ENCODE results near the gene CACNA1F.
"Not testable (repeated sequence)": the region's sequence is repeated elsewhere in the genome, so short reads cannot be mapped to it uniquely, and the experiment has no call there.

The CACNA1F gene

DNA sequence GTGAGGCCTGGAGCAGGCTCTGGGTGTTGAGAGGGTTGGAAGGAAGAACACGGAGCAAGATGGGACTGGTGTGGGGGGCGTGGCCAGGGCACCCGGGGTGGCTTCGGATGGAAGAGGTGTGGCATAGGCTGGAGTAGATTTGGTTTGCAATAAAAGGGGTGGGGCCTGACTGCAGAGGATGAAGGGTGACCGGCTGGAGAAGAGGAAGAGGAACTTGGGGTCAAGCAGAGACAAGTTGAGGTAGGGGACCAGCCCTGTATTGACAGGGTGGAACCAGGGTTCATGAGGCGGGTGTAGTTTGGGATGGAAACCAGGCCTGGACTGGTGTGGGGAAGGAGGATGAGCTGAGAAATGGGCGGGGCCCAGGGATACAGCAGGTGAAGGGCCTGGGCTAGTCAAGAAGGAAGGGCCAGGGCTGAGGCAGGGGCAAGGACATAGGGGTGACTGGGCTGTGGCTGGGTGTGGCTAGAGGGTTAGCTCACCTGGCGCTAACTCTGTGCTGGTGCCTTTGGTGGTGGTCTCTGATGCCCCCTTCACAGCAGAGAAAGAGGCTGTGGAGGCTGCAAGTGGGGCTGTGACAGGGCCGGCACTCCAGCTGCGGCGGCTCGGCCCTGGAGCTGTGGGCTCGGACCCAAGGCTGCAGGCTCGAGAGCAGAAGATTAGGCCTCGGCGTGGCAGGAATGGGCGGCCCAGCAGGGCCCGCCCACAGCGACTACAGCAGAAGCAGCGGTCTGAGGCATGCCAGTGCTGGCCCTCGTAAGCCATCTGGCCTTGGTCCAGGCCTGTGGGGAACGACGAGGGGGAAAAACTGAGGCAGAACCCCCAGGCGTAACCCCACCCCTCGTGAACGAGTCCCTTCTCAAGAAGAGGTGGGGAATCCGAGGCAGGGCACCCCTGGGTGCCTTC is 56.5 kb downstream of the CACNA1F start:
- no peak for DNase-seq (ENCODE audit: low read depth, low spot score)

DNA sequence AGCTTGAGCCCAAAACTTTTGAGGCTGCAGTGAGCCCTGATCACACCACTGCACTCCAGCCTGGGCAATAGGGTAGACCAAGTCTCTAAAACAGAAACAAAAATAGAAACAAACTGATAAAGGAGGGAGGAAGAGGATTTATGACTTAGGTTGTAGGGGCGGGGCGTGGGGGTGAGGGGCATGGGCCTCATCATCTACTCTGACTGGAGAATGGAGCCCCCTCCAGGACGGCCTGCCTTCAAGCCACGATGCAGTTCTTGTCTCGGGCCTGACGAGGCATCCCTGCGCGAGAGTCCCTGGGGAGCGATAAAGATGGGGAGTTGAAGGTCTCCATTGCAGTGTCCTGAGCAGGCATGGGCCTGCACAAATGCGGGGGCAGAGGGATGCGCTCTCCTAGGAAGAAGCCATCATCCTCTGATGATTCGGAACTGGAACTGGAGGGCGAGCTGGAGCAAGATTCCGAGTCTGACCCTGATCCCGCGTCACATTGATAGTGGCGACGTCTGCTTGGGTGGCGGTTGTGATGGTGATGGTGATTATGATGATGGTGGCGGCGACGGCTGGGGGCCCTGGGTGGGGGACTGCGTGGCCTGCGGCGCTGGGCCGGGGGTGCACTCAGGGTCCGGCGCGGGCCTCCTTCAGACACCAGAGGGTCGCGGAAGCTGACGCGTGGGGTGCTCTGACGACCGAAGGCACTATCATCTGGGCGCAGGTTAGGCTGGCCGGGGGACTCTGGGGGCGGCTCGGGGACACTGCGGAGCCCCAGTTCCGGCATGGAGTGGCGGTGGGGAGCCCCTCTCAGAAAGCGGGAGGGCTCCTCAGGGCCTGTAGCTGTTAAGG is 57.5 kb downstream of the CACNA1F start:
- DNase-seq (ENCODE audit: low read depth, low spot score), result no peak

DNA sequence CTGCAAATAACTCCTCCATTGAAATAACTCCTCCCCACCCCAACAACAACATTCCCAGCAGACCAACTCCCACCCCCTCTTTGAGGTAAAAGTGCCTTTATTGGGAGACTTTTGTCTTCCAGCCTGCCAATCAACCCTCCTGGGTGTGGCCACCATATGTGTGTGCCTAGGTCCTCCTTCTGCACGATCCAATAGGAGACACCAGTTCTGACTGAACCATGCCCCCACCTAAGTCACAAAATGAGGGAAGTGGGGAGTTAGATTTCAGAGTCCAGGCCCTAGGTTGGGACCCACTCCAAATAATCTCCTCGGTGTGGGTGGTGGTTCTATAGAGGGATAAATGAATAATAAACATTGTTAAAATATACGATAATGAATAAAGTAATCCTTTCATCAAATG is 58.4 kb downstream of the CACNA1F start:
- no peak for DNase-seq (ENCODE audit: low read depth, low spot score)

DNA sequence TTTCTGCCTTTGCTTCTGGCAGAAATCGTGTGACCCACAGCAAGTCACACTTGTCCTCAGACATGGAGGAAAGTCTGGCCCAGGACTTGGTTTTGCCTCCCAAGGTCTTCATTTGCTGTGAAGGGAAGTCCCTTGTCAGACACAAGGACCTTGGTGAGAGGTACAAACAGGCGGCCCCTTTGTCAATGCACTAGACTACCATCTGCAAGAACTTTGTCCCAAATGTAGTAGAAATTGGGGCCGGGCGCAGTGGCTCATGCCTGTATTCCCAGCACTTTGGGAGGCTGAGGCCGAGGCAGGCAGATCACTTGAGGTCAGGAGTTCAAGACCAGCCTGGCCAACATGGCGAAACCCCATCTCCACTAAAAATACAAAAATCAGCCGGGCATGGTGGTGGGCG is 59.6 kb downstream of the CACNA1F start:
- not testable (repeated sequence) for DNase-seq (ENCODE audit: low read depth, low spot score)

DNA sequence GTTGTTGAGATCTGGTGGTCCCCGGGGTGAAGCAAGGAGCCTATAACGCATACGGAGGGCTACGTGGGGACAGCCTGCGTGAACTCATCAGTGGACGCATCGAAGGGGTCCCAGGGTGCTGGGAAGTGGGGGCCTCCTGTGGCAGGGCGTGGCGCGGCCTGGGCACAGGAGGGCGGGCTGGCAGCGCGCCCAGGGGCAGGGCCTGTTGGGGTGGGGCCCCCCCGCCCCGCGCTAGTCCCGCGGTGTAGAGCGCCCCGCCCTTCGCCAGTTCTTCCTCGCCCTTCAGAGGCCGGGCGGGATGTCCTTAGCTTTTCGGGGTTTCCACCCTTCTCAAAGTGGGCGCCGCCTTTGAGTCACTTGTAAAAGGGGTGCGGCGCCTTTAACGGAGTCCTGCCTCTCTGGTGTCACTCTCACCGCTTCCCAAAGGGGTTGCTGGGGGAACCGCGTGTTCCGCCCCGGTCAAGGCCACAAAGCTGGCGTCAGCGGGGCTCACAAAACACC is 60.8 kb downstream of the CACNA1F start:
- no peak for DNase-seq (ENCODE audit: low read depth, low spot score)

DNA sequence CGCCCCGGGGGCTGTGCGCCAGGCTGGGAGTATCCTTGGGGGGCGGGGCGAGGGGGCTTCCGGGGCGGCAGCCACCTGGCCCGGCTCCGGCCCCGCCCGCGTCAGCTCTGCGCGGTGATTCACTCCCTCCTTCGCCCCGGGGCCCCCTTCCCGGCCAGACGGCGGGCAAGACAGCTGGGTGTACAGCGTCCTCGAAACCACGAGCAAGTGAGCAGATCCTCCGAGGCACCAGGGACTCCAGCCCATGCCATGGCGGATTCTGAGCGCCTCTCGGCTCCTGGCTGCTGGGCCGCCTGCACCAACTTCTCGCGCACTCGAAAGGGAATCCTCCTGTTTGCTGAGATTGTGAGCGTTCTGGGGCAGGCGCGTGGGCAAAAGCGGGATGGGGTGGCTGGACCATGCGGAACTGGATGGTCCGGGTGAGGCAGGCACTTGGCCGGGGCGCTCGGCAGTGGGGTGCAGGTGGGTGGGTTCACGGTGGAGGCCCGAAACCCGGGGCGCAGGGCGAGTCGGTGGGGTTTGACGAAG is 61.3 kb downstream of the CACNA1F start, which contains the start of gene PLP2:
Gene PLP2 (plus strand): TSS at position 147 of the 528 bp plus-strand sequence. CDS start 103 bp downstream, at position 250.
- DNase-seq (ENCODE audit: low read depth, low spot score), result peak; percentile 58

DNA sequence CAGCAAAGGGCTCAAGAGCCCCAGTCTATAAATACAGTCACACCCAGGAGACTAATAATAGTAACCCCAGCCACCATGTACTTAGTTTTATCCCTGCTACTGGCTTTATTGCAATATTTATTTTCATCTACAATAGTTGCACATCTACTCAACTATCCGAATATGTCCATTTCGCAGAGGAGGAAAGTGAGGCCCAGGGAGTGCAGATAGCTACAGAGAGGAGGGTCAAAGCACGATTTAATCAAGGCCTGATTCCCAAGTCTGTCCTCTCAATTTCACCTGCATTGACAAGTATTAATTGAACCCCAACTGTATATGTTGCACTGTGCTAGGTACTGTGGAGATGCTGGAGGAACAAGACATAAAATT is 65.4 kb downstream of the CACNA1F start:
- DNase-seq (ENCODE audit: low read depth, low spot score), result no peak

DNA sequence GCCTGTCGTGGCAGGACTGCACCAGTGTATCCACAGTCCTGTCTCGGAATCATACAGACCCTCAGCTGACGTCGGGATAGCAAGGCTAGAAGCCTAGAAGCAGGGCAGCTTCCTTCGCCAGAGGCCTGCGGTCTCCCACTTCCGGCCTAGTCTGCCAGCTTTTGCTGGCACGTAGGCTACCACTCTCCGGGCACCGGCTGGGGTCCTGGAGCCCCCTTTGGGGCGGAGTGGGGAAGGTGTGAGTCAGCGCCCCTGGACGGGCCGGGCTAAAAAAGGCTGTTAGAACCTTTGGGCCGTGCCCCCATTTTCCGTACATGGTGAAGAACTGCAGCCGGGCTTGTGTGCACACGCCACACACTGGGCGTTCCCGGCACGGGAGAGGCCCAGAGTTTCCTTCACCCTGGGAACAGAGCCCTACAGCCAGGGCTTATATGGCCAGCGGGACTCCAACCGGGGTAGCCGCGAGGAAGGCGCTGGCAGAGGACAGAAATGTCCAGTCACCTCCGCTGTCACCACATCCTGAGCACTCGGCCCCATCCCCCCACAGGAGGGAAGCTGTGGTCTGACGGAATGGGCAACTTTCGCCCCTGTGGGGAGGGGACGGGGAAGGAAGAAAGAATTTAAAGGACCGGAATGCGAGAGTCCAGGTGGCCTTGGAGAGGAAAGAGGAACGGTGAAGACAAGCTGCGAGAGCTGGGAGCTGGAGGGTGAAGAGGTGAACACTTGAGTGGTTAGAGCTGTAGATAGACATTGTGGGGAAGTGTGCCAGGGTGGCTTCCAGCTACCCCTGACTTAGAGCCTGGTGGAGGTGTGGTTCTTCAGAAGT is 66.0 kb downstream of the CACNA1F start:
- peak; percentile 70 for DNase-seq (ENCODE audit: low read depth, low spot score)

DNA sequence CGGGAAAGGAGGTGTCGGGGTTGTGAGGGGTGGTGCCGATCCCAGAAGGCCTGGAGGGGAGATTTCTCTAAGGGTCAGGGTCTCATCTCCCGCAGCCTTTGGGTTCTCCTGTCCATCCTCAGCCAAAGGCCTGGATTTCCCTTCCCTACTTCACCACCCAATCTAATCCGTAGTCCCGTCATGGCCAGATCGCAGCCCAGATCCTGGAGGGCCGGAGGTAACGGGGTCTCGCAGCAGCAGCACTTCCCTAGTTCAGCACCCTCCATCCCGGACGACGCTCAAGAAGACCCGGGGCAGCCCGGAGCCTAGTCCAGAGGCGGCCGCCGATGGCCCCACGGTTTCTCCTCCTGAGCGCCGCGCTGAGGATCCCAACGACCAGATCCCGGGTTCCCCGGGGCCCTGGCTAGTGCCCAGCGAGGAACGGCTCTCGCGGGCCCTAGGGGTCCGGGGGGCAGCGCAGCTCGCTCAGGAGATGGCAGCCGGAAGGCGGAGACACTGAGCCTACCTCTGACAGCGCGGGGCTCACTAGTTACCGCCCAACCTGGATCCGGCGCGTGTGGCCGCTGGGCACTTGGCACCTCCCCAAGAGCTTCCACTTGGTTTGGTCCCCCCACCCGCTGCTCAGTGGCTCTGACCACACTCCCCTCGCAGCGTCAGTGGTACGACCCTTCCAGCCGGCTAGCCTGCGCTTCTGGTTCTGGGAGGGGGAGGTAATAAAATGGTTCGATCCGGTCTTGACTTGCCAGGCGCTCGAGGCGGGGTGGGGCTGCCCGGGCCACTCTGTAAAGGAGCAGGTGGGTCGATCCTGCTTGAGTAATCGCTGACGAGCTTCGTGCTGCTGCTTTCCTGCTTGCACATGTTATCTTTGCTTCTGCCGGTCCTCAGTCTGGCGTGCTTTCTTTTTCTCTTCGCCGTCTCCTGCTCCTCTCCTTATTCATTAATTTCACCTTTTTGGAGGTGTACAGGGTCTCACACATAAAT is 66.9 kb downstream of the CACNA1F start:
- DNase-seq (ENCODE audit: low read depth, low spot score), result peak; percentile 98

DNA sequence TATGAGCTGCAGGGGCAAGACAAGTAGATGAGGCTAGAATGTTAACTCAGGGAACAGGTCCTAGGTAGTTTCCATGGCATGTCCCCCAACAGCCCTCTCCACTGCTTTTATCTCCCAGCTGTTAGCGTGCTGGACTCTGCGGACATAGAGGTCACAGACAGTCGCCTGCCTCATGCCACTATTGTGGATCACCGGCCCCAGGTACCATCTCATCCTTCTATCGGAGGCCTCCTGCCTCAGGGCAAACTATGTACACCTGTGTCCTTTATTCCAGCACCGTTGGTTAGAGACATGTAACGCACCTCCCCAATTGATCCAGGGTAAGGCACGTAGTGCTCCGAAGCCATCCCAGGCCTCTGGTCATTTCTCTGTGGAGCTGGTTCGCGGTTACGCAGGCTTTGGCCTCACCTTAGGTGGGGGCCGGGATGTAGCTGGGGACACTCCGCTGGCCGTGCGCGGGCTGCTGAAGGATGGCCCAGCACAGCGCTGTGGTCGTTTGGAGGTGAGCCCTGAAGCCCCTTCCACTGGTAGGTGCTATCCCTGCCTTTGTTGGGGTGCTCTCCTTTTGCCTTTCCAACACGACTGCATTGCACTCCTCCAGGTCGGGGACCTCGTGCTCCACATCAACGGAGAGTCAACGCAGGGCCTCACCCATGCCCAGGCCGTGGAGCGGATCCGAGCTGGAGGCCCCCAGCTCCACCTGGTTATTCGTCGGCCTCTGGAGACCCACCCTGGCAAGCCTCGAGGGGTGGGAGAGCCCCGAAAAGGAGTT is 68.4 kb downstream of the CACNA1F start:
- DNase-seq (ENCODE audit: low read depth, low spot score), result no peak

DNA sequence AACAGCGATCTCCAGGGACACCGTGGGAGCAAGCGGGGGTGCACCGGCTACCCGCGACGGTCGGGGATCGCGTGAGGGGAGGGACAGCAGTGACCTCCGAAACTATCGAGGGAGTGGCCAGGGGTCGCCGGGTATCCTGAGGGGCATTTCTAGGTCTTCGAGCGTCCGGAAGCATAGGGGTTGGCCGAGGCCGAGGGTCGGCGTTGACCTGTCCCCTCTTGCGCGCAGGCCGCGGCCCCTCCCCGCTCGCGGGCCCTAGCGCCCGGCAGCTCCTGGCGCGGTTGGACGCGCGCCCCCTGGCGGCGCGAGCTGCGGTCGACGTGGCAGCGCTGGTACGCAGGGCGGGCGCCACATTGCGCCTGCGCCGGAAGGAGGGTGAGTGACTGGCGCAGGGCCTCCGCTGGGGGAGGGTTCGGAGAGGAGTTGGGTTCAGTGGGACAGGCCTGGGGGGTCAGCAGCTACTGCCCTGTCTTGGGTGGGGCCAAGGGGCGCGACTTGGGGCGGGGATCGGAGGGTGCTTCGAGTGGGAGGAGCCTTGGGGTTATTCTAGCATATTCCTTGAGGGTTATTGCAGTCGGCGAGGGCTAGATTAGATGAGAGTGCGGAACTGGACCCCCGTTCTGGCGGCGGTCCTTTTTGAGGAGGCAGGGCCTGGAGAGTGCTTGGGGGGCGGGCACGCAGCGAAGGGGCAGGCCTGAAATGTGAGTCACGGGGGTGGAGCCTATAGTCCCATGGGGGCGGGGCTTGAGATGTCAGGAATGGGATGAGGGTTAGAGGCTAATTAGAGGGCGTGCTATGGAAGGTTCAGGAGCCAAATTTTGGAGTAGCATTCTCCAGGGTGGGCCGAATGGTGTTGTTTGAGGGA is 69.4 kb downstream of the CACNA1F start:
- DNase-seq (ENCODE audit: low read depth, low spot score), result peak; percentile 97

DNA sequence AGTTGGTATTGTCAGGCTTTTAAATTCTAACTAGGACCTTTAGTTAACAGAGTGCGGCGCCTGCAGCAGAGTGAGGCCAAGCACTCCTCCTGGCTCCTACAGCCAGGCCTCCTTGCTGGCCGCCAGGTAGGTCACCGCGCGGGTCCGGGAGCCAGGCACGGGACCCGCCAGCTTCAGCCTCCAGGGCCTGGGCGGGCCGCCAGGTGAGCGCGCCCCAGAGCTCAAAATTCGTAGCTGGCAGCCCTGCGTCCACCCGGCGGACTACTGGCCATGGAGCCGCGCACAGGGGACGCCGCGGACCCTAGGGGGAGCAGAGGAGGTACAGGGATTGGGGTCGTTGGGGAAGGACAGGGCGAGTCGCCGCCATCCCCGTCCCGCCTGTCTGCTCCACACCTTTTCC is 70.5 kb downstream of the CACNA1F start, which contains the start of gene MAGIX:
Gene MAGIX (plus strand): TSS at position 139 of the 400 bp plus-strand sequence. CDS start 132 bp downstream, at position 271.
- peak; percentile 53 for DNase-seq (ENCODE audit: low read depth, low spot score)

DNA sequence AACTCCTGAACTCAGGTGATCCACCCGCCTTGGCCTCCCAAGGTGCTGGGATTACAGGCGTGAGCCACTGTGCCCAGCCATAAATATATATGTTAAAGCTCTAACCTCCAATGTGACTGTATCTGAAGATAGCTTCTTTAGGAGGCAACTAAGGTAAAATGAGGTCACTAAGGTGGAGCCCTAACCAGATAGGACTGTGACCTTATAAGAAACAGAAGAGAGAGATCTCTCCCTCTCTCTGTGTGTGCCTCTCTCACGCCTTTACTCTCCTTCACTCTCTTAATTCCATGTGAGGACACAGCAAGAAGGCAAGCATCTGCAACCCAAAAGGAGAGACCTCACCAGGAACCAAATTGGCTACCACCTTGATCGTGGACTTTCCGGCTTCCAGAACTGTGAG is 71.5 kb downstream of the CACNA1F start:
- DNase-seq (ENCODE audit: low read depth, low spot score), result no peak

DNA sequence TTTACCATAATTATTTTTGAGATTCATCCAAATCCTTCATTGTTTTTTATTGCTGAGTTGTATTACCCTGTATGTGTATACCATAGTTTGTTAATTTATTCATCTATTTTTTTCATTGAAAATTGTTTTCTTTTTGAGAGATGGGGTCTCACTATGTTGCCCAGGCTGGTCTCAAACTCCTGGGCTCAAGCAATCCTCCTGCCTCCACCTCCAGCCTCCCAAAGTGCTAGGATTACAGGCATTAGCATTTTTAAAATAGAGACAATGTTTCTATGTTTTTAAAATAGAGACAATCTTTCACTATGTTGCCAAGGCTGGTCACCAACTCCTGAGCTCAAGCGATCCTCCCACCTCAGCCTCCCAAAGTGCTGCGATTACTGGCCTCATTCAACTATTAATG is 72.2 kb downstream of the CACNA1F start:
- no peak for DNase-seq (ENCODE audit: low read depth, low spot score)

DNA sequence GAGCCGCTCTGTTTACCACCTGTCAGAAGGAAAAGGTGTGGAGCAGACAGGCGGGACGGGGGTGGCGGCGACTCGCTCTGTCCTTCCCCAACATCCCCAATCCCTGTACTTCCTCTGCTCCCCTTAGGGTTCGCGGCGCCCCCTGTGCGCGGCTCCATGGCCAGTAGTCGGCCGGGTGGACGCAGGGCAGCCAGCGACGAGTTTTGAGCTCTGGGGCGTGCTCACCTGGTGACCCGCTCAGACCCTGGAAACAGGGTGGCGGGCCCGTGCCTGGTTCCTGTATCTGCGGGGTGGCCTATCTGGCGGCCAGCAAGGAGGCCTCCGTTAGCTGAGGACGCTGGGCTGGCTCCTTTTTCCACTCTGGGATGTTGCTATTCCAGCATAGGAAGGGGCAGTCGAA is 75.9 kb downstream of the CACNA1F start:
- no peak for DNase-seq (ENCODE audit: low read depth, low spot score)

DNA sequence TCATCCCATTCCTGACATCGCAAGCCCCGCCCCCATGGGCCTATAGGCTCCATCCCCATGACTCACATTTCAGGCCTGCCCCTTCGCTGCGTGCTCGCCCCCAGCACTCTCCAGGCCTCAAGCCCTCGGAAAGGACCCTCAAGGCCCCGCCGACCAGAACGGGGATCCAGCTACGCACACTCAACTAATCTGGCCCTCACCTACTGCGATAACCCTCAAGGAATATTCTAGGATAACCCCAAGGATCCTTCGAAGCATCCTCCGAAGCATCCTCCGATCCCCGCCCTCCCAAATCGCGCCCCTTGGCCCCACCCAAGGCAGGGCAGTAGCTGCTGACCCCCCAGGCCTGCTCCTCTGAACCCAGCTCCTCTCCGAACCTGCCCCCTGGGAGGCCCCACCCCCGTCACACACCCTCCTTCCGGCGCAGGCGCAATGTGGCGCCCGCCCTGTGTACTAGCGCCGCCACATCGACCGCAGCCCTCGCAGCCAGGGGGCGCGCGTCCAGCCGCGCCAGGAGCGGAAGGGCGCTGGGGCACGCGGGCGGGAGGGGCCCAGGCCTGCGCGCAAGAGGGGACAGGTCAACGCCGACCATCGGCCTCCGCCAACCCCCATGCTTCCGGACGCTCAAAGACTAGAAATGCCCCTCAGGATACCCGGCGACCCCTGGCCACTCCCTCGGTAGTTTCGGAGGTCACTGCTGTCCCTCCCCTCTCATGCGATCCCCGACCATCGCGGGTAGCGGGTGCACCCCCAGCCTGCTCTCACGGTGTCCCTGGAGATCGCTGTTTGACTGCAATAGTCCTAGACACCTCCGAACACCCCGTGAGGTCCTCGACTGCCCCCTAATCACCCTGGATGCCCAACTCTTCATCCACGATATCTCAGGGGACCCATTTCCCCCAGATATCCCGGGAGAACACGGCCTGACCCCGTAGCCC is 77.0 kb downstream of the CACNA1F start:
- peak; percentile 95 for DNase-seq (ENCODE audit: low read depth, low spot score)

All from ELF-1 (cell line).